Parathyroid adenoma (tissue), 2 donors: ENCODE data around the gene ADGRV1.

Source experiments
- H2AFZ ChIP-seq: fragments of 300-600 bp; sonication (generic); one replicate; pipeline ENCODE4 v1.7.0; 2017; ENCODE audit warnings: antibody characterized with exemption, mild to moderate bottlenecking
- H3K27ac ChIP-seq: fragments of 300-600 bp; sonication (generic); one replicate; pipeline ENCODE4 v1.7.0; 2017
- H3K27me3 ChIP-seq: fragments of 300-600 bp; sonication (generic); one replicate; pipeline ENCODE4 v1.7.0; 2017; ENCODE audit warnings: low read length; ENCODE audit not compliant: control insufficient read depth, insufficient read depth
- H3K36me3 ChIP-seq: fragments of 300-600 bp; sonication (generic); one replicate; pipeline ENCODE4 v1.7.0; 2017; ENCODE audit warnings: low read length; ENCODE audit not compliant: control insufficient read depth, insufficient read depth
- H3K4me1 ChIP-seq: fragments of 300-600 bp; sonication (generic); one replicate; pipeline ENCODE4 v1.7.0; 2017; ENCODE audit warnings: control low read depth
- H3K4me2 ChIP-seq: fragments of 300-600 bp; sonication (generic); one replicate; pipeline ENCODE4 v1.7.0; 2017; ENCODE audit warnings: low read length
- H3K4me3 ChIP-seq: fragments of 300-600 bp; sonication (generic); one replicate; pipeline ENCODE4 v1.7.0; 2017; ENCODE audit warnings: low read depth, low read length
- H3K79me2 ChIP-seq: fragments of 300-600 bp; sonication (generic); one replicate; pipeline ENCODE4 v1.7.0; 2017; ENCODE audit warnings: control low read depth
- H3K9ac ChIP-seq: fragments of 300-600 bp; sonication (generic); one replicate; pipeline ENCODE4 v1.7.0; 2017; ENCODE audit warnings: mild to moderate bottlenecking
- H3K9me3 ChIP-seq: fragments of 300-600 bp; sonication (generic); one replicate; pipeline ENCODE4 v1.7.0; 2017; ENCODE audit warnings: low read length; ENCODE audit not compliant: control insufficient read depth
- CTCF ChIP-seq: fragments of 300-600 bp; sonication (generic); IDR thresholded peaks from one replicate; pipeline ENCODE4 v1.7.0; 2017; ENCODE audit warnings: antibody characterized with exemption, mild to moderate bottlenecking
- donor health status: primary hyperparathyroidism.

The ADGRV1 gene

GRCh38 chr5:90549729-90550275, 8.8 kb upstream of the ADGRV1 start:
- H3K79me2 ChIP-seq = no peaks in the 10 kb centered on the region
- H3K9me3 ChIP-seq = no peaks in the 10 kb centered on the region
- no peak for TF ChIP-seq CTCF
- no peaks in the 10 kb centered on the region for H3K27me3 ChIP-seq
- no peak overlapping the region for H2AFZ ChIP-seq
- no peak overlapping the region for H3K4me2 ChIP-seq
- no peak overlapping the region for H3K9ac ChIP-seq
- no peaks in the 10 kb centered on the region for H3K36me3 ChIP-seq
- no peak overlapping the region for H3K27ac ChIP-seq
- no peaks in the 10 kb centered on the region for H3K4me1 ChIP-seq
- no peak overlapping the region for H3K4me3 ChIP-seq

GRCh38 chr5:90550963-90551362, 7.6 kb upstream of the ADGRV1 start:
- no peak overlapping the region for H3K4me2 ChIP-seq
- no peaks in the 10 kb centered on the region for H3K36me3 ChIP-seq
- H3K9me3 ChIP-seq = no peaks in the 10 kb centered on the region
- H3K79me2 ChIP-seq = no peaks in the 10 kb centered on the region
- H2AFZ ChIP-seq = no peak overlapping the region
- H3K27me3 ChIP-seq = no peaks in the 10 kb centered on the region
- no peaks in the 10 kb centered on the region for H3K4me1 ChIP-seq
- no peak for TF ChIP-seq CTCF
- H3K27ac ChIP-seq = no peak overlapping the region
- H3K4me3 ChIP-seq = no peak overlapping the region
- no peak overlapping the region for H3K9ac ChIP-seq

- Histone ChIP-seq H2AFZ (no peak overlapping the region), H3K9me3 (no peaks in the 10 kb centered on the region), H3K4me2 (no peak overlapping the region), H3K4me1 (no peaks in the 10 kb centered on the region), H3K79me2 (no peaks in the 10 kb centered on the region), H3K9ac (no peak overlapping the region), H3K36me3 (no peaks in the 10 kb centered on the region), H3K4me3 (no peak overlapping the region), H3K27ac (no peak overlapping the region), H3K27me3 (no peaks in the 10 kb centered on the region)
- TF ChIP-seq CTCF = no peak
These were observed 7.2 kb upstream of the ADGRV1 start for GRCh38 chr5:90551376-90551775.

GRCh38 chr5:90553711-90554110, 4.9 kb upstream of the ADGRV1 start:
- no peak for TF ChIP-seq CTCF
- Histone ChIP-seq H3K27me3 (no peaks in the 10 kb centered on the region), H3K4me3 (no peak overlapping the region), H3K27ac (no peak overlapping the region), H3K9me3 (no peaks in the 10 kb centered on the region), H2AFZ (no peak overlapping the region), H3K36me3 (no peaks in the 10 kb centered on the region), H3K9ac (no peak overlapping the region), H3K4me1 (no peaks in the 10 kb centered on the region), H3K4me2 (no peak overlapping the region), H3K79me2 (no peaks in the 10 kb centered on the region)

- H3K4me3 ChIP-seq = no peak overlapping the region
- H3K27me3 ChIP-seq = no peaks in the 10 kb centered on the region
These were observed 4.1 kb upstream of the ADGRV1 start for GRCh38 chr5:90554358-90555006.

More at GRCh38 chr5:90554358-90555006, 4.1 kb upstream of the ADGRV1 start:
- Histone ChIP-seq H3K9me3 (no peaks in the 10 kb centered on the region), H3K79me2 (no peaks in the 10 kb centered on the region), H3K9ac (no peak overlapping the region), H3K27ac (no peak overlapping the region), H3K4me1 (no peaks in the 10 kb centered on the region), H3K36me3 (no peaks in the 10 kb centered on the region), H2AFZ (no peak overlapping the region), H3K4me2 (no peak overlapping the region)
- TF ChIP-seq CTCF = no peak
